DOHH2 (cell line): ENCODE results near the gene SGO2.
"Not testable (repeated sequence)": the region's sequence is repeated elsewhere in the genome, so short reads cannot be mapped to it uniquely, and the experiment has no call there.

Experiments
- H3F3A ChIP-seq: fragments of 200-600 bp; sonication (generic), shearing (Covaris generic); 2 replicates; pipeline ENCODE4 v1.6.0; 2016; ENCODE audit warnings: antibody characterized with exemption, mild to moderate bottlenecking; ENCODE audit not compliant: control insufficient read depth, insufficient read depth
- H3K27ac ChIP-seq: fragments of 200-600 bp; sonication (generic); 2 replicates; pipeline ENCODE4 v1.5.1; 2014; ENCODE audit warnings: low read depth, mild to moderate bottlenecking, low read length, moderate library complexity
- H3K27me3 ChIP-seq: fragments of 200-600 bp; sonication (generic); 2 replicates; pipeline ENCODE4 v1.6.1; 2014; ENCODE audit warnings: mild to moderate bottlenecking, low read length, mixed read lengths; ENCODE audit not compliant: control insufficient read depth
- H3K36me3 ChIP-seq: fragments of 200-600 bp; sonication (generic); 2 replicates; pipeline ENCODE4 v1.6.1; 2014; ENCODE audit warnings: mild to moderate bottlenecking, low read length, moderate library complexity, mixed read lengths; ENCODE audit not compliant: control insufficient read depth
- H3K4me1 ChIP-seq: fragments of 200-600 bp; sonication (generic); 2 replicates; pipeline ENCODE4 v1.6.1; 2014; ENCODE audit warnings: mild to moderate bottlenecking, low read length, mixed read lengths; ENCODE audit not compliant: control insufficient read depth
- H3K4me2 ChIP-seq: fragments of 200-600 bp; sonication (generic); 2 replicates; pipeline ENCODE4 v1.6.0; 2014; ENCODE audit warnings: mild to moderate bottlenecking, low read length, moderate library complexity
- H3K4me3 ChIP-seq: fragments of 200-600 bp; sonication (generic); 2 replicates; pipeline ENCODE4 v1.5.1; 2014; ENCODE audit warnings: mild to moderate bottlenecking, low read length, mixed read lengths
- H3K79me2 ChIP-seq: fragments of 200-600 bp; sonication (generic); 2 replicates; pipeline ENCODE4 v1.6.1; 2014; ENCODE audit warnings: mild to moderate bottlenecking, low read length, mixed read lengths; ENCODE audit not compliant: control insufficient read depth
- H3K9me2 ChIP-seq: fragments of 200-600 bp; sonication (generic); replicated peaks from 2 replicates; pipeline ENCODE4 v1.6.1; 2014; ENCODE audit warnings: mild to moderate bottlenecking, low read length, mixed read lengths; ENCODE audit not compliant: control insufficient read depth
- H3K9me3 ChIP-seq: fragments of 200-600 bp; sonication (generic); 2 replicates; pipeline ENCODE4 v1.6.1; 2014; ENCODE audit warnings: antibody characterized with exemption, low read length, mixed read lengths; ENCODE audit not compliant: control insufficient read depth, insufficient read depth
- H4K20me1 ChIP-seq: fragments of 200-600 bp; sonication (generic); 2 replicates; pipeline ENCODE4 v1.6.0; 2014; ENCODE audit warnings: low read depth, mild to moderate bottlenecking, antibody characterized with exemption, low read length, moderate library complexity; ENCODE audit not compliant: control insufficient read depth, insufficient read depth
- EZH2phosphoT487 ChIP-seq: fragments of 200-600 bp; sonication (generic); IDR thresholded peaks from 2 replicates; pipeline ENCODE4 v1.6.1; 2017; ENCODE audit warnings: borderline replicate concordance, mild to moderate bottlenecking, antibody characterized with exemption, low read length, moderate library complexity, mixed read lengths
- TF ChIP-seq, protein P1 (sequence below): fragments of 200-600 bp; sonication (generic); IDR thresholded peaks from one replicate; pipeline ENCODE4 v1.5.1; 2014; ENCODE audit warnings: antibody characterized with exemption, mild to moderate bottlenecking, low read depth, low read length; ENCODE audit not compliant: poor library complexity, severe bottlenecking

The SGO2 gene

DNA sequence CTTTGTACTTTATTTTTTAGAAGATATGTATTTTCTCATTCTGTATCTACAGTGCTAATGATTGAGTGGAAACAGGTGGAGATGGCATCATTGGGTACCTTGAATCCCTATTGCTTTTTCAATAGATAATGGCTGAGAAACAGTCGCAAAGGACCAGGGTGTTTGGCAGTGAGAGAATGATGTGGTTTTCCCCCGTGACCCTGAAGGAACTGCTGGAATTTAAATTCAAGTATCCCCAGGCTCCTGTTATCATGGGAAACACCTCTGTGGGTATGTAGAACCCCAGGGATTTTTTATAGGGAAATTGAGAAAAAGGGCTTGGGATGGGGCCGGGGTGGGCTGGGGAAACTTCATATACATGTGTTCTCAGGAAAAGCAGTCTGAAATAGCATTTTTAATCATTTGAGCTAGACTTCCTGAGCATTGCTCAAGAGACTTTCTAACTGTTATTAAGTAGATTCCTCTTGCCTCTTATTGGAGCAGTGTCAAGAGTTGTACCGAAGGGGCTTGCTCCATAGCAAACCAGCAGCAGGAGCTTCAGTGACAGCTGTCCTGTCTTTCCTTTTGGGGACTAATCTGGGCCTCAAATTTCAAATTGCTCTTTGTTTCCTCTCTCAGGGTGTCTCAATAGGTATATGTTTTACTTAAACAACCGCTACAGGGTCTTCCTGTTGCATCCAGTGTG lies 78.7 kb downstream of the SGO2 start:
- no peaks in the 10 kb centered on the region for H3K9me2 ChIP-seq
- no peak overlapping the region for H3K4me3 ChIP-seq
- no peaks in the 10 kb centered on the region for H3K4me1 ChIP-seq
- H3K79me2 ChIP-seq = no peaks in the 10 kb centered on the region
- peaks cover 18% of the 10 kb centered on the region for H3K27me3 ChIP-seq
- TF ChIP-seq, protein P1, sequence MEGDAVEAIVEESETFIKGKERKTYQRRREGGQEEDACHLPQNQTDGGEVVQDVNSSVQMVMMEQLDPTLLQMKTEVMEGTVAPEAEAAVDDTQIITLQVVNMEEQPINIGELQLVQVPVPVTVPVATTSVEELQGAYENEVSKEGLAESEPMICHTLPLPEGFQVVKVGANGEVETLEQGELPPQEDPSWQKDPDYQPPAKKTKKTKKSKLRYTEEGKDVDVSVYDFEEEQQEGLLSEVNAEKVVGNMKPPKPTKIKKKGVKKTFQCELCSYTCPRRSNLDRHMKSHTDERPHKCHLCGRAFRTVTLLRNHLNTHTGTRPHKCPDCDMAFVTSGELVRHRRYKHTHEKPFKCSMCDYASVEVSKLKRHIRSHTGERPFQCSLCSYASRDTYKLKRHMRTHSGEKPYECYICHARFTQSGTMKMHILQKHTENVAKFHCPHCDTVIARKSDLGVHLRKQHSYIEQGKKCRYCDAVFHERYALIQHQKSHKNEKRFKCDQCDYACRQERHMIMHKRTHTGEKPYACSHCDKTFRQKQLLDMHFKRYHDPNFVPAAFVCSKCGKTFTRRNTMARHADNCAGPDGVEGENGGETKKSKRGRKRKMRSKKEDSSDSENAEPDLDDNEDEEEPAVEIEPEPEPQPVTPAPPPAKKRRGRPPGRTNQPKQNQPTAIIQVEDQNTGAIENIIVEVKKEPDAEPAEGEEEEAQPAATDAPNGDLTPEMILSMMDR = no peak
- no peak for TF ChIP-seq EZH2phosphoT487
- no peaks in the 10 kb centered on the region for H3K9me3 ChIP-seq
- H3F3A ChIP-seq = no peaks in the 10 kb centered on the region
- H4K20me1 ChIP-seq = no peaks in the 10 kb centered on the region
- H3K36me3 ChIP-seq = no peaks in the 10 kb centered on the region
- no peak overlapping the region for H3K27ac ChIP-seq
- H3K4me2 ChIP-seq = no peak overlapping the region

DNA sequence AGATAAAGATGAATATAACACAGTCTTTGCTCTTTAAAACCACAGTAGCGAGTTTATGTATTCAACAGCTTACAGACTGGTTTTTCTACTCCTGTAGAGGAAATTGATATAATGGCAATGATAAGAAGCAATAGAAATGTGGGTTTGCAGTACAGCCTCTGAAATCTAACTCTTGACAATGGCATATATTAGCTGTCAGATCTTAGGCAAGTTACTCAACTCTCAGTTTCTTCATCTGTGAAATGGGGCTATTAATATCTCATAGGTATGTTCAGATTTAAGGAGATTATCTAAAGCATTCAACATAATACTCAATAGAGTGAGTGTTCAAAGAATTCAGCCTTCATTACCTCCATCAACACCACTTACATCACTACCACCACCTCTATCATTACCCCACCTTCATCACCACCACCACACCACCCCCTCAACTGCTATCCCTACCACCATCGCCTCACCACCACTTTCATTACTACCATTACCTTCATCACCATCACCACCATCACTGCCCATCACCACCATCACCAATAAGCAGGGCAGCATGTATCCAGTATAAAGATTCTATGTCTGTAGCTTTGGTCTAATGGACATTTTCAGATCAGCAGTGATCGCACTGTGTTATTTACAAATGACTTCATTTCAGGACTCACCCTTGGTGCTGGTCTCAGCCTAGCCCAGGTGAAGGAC lies 82.5 kb downstream of the SGO2 start:
- no peak for TF ChIP-seq EZH2phosphoT487
- TF ChIP-seq, protein P1 = no peak
- Histone ChIP-seq H3K4me3 (no peak overlapping the region), H3K79me2 (no peaks in the 10 kb centered on the region), H3K9me3 (no peaks in the 10 kb centered on the region), H3F3A (no peaks in the 10 kb centered on the region), H3K4me2 (no peak overlapping the region), H4K20me1 (no peaks in the 10 kb centered on the region), H3K36me3 (no peaks in the 10 kb centered on the region), H3K27me3 (peaks cover 19% of the 10 kb centered on the region), H3K4me1 (no peaks in the 10 kb centered on the region), H3K9me2 (no peaks in the 10 kb centered on the region), H3K27ac (no peak overlapping the region)

DNA sequence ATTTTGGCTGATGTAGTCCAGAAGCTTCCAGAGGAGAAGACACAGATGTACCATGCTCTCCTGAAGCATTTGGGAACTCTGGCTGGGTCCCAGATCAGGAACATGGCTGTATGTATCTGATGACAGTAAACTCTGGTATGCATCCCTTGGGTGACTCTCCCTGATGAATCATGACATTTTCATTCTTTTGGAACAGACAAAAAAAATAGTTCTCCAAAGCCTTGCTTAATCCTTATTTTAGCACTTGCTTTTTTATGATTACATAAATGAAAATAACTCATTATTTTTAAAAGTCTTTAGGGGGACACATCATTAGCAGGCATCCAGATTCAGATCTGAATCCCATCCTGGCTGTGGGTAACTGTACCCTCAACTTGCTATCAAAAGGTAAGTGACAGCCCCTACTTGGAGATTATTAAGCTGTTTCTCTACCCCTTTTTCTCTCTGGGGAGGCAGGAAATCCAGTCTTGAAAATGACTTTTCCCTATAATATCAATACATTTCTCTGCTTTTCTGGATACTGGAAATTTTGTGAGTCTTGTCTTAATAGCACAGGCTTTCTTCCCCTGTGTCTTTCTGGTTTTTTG lies 83.1 kb downstream of the SGO2 start:
- no peak overlapping the region for H3K4me2 ChIP-seq
- H3K79me2 ChIP-seq = no peaks in the 10 kb centered on the region
- H4K20me1 ChIP-seq = no peaks in the 10 kb centered on the region
- H3K9me3 ChIP-seq = no peaks in the 10 kb centered on the region
- no peaks in the 10 kb centered on the region for H3F3A ChIP-seq
- no peak overlapping the region for H3K27ac ChIP-seq
- H3K9me2 ChIP-seq = no peaks in the 10 kb centered on the region
- H3K27me3 ChIP-seq = peaks cover 21% of the 10 kb centered on the region
- H3K36me3 ChIP-seq = no peaks in the 10 kb centered on the region
- no peak overlapping the region for H3K4me3 ChIP-seq
- H3K4me1 ChIP-seq = no peaks in the 10 kb centered on the region
- TF ChIP-seq EZH2phosphoT487 = no peak
- TF ChIP-seq, protein P1 = no peak

DNA sequence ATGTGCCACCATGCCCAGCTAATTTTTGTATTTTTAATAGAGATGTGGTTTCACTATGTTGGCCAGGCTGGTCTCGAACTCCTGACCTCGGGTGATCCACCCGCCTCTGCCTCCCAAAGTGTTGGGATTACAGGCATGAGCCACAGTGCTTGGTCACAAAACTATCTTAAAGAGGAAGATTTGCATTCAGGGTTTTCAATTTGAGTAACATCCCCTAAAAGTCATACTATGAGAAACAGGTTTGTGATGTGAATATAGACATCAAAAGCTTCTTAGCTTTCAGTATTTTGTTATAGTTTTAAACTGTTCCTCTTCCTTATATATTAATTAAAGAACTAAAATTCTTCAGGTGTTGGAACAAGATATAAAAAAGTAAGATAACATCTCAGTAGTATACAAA lies 84.2 kb downstream of the SGO2 start:
- not testable (repeated sequence) for H3K4me2 ChIP-seq, H3K4me3 ChIP-seq, H3K36me3 ChIP-seq, H4K20me1 ChIP-seq, H3K4me1 ChIP-seq, H3K27ac ChIP-seq, H3K9me2 ChIP-seq, H3K79me2 ChIP-seq, H3F3A ChIP-seq, H3K9me3 ChIP-seq
- peaks cover 18% of the 10 kb centered on the region for H3K27me3 ChIP-seq
